Epithelial cell of proximal tubule (primary cell): ENCODE measurements around the gene WSB1. TPM values are rescaled to one million over a fixed set of nuclear protein-coding genes. Genes with fewer than 3 reads are reported as not detected.

Source experiments
- DNase-seq: peaks from one replicate; pipeline ENCODE4 v3.0.0-alpha.2; 2011; ENCODE audit warnings: low read depth
- H3K4me3 ChIP-seq: 2 replicates; pipeline ENCODE4 v1.5.1; 2011; ENCODE audit warnings: low read depth, mild to moderate bottlenecking, low read length
- total RNA-seq: library from RNA; depleted of rRNA; stranded (reverse); fragments of >200 nt; gene quantifications from 2 replicates; pipeline ENCODE4 v1.2.3, GENCODE V29; 2015
- TF ChIP-seq, protein P1 (sequence below): conservative IDR thresholded peaks from 2 replicates; pipeline ENCODE4 v1.5.1; 2012; ENCODE audit warnings: low read depth, mild to moderate bottlenecking, low read length

Gene WSB1
- total RNA-seq, 1 donor from 2014 or later, result 68.5 TPM

DNA sequence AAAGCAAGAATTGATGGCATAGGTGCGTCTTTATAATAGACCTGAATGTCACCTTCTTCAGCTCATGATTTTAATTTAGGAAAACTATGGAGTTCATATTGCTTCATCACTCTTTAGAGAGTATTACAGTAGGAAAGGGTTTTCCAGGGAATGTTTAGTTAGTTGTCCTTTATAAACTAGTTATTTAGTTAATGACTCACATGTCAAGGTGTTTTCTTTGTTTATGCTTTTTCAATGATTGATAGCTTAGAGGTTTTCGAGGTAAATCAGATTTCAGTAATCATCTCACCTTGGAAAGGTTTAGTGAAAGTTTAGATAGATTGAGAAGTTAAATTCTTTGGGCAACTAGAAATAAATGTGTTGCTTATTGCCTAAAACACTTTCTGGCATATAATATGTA is 9.8 kb downstream of the WSB1 start:
- no peak overlapping the region for H3K4me3 ChIP-seq
- TF ChIP-seq, protein P1, sequence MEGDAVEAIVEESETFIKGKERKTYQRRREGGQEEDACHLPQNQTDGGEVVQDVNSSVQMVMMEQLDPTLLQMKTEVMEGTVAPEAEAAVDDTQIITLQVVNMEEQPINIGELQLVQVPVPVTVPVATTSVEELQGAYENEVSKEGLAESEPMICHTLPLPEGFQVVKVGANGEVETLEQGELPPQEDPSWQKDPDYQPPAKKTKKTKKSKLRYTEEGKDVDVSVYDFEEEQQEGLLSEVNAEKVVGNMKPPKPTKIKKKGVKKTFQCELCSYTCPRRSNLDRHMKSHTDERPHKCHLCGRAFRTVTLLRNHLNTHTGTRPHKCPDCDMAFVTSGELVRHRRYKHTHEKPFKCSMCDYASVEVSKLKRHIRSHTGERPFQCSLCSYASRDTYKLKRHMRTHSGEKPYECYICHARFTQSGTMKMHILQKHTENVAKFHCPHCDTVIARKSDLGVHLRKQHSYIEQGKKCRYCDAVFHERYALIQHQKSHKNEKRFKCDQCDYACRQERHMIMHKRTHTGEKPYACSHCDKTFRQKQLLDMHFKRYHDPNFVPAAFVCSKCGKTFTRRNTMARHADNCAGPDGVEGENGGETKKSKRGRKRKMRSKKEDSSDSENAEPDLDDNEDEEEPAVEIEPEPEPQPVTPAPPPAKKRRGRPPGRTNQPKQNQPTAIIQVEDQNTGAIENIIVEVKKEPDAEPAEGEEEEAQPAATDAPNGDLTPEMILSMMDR, result no peak
- no peak for DNase-seq

DNA sequence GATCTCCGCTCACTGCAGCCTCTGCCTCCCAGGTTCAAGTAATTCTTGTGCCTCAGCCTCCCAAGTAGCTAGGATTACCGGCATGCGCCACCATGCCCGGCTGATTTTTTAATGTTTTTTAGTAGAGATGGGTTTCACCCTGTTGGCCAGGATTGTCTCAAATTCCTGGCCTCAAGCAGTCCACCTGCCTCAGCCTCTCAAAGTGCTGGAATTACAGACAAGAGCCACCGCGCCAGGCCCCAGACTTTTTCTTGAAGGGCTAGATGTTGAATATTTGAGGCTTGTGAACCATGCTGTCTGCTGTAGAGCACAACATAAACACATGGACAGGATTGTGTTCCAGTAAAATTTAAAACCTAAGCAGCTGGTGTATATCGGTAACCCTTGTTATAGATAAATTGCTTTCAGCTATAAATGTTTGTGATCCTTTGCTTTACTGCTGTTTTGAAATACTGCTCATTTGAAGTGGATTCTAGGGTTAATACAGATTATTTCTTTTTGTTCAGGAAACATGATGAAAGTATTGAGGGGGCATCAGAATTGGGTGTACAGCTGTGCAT is 12.4 kb downstream of the WSB1 start:
- DNase-seq, result no peak
- TF ChIP-seq, protein P1, result no peak
- H3K4me3 ChIP-seq, result no peak overlapping the region

DNA sequence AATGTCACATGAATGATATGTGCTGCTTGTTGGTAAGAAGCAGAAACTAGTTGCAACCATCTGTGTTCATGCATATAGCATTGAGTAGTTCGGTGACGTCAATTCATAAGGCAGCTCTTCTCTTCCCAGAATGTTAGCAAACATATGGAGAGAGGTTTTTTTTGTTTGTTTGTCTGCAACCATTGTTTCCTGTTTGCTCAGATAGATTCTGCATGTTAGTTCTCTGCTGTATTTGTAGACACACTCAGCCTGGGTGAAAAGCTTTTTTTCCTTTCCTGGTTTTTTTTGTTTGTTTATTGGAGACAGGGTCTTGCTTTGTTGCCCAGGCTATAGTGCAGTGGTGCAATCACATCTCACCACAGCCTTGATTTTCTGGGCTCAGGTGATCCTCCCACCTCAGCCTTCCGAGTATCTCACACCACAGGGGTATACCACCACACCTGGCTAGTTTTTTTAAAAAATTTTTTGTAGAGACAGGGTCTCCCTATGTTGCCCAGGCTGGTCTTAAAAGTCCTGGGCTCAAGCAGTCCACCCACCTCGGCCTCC is 16.7 kb downstream of the WSB1 start:
- DNase-seq, result no peak
- no peak overlapping the region for H3K4me3 ChIP-seq
- TF ChIP-seq, protein P1, result no peak

DNA sequence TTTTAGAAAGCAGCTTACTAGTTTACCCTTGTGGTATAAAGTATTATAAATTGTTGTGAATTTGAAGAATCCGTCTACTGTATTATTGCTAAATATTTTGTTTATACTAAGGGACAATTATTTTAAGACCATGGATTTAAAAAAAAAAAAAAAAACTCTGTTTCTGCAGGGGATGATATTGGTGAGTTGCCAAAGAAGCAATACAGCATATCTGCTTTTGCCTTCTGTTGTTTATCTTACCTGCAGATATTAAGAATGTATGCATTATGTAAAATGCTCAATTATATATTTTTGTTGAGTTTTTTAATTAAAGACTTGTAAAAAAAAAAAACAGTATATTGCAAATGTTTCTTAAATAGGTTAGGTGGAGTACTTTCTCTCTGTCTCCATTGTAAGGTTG is 19.4 kb downstream of the WSB1 start:
- no peak overlapping the region for H3K4me3 ChIP-seq
- TF ChIP-seq, protein P1, result no peak
- no peak for DNase-seq

DNA sequence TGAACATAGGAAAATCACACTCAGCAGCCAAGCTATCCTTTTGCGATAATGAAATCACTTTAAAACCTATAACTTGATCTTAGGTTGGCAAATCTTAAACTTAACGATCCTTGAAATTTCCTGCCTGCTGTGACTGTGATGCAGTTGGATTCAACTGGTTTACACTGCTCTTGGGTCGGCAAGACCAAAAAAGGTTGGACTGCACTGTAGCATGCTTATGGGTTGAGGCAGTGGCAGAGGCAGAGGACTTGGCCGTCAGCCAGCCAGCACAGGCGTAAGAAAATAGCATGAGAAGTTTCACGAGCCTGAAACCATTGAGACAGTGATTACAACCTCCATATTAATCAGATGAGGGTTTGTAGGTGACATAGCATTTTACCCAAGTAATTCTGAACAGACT is 21.4 kb downstream of the WSB1 start:
- TF ChIP-seq, protein P1, result no peak
- no peak overlapping the region for H3K4me3 ChIP-seq
- DNase-seq, result peak; percentile 85

DNA sequence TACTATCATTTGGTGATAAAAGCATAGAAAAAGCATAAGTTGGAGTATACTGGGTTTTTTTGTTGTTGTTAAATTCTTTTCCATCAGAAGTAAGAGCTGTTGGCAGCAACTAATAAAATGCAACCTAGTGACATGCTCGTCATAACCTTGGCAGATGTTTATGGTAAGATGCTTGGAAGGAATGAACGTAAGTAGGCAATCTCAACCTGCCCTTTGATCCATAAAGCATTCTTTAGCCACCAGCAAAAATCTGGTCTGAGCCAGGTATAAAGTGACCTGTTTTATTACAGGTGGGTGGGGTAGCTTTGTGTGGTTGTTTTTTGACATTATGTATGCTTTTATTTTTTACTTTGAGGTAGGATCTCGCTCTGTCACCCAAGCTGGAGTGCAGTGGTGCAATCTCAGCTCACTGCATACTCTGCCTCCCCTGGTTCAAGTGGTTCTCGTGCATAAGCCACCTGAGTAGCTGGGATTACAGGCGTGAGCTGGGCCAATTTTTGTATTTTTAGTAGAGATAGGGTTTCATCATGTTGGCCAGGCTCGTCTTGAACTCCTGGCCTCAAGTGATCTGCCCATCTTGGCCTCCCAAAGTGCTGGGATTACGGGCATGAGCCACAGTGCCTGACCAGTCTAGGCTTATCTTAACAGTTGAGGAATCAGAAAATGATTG is 22.0 kb downstream of the WSB1 start:
- TF ChIP-seq, protein P1, result no peak
- H3K4me3 ChIP-seq, result no peak overlapping the region
- DNase-seq, result no peak

DNA sequence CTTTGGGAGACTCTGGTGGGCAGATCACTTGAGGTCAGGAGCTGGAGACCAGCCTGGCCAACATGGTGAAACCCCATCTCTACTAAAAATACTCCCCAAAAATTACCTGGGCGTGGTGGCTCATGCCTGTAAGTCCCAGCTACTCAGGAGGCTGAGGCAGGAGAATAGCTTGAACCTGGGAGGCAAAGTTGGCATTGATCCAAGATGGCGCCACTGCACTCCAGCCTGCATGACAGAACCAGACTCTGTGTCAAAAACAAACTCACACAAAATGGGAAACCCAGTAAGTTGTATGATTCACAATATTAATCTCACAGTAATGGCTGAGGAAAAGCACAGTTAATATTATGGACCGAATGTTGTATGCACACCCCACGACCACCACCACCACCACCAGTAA is 24.3 kb downstream of the WSB1 start:
- H3K4me3 ChIP-seq, result no peak overlapping the region
- no peak for DNase-seq
- TF ChIP-seq, protein P1, result no peak
